MCF 10A (cell line): ENCODE data around the gene MIS18BP1. TPM values are rescaled to one million over a fixed set of nuclear protein-coding genes. Genes with fewer than 3 reads are reported as not detected.

ENCODE experiments used
- BruUV-seq: library from RNA; stranded (reverse); fragments of 400-500 nt; replicated peaks from 2 replicates; lab custom pipeline; 2021; lab: Mats Ljungman, UMichigan
- CTCF ChIA-PET: fragments of 300-600 bp; sonication (Branson Sonifier 250); formaldehyde crosslinking; extraction: SDS; loops from one replicate; lab custom pipeline; 2021; ENCODE audit warnings: antibody characterized with exemption, inconsistent platforms; lab: Yijun Ruan, JAX
- POLR2A ChIA-PET: fragments of 300-600, 350-650 bp; sonication (Branson Sonifier 250); formaldehyde crosslinking; extraction: SDS; loops from one replicate; lab custom pipeline; 2020; ENCODE audit warnings: antibody characterized with exemption, inconsistent platforms; lab: Yijun Ruan, JAX
- DNase-seq: peaks from one replicate; pipeline ENCODE4 v3.0.0-alpha.2; 2018; ENCODE audit not compliant: unreplicated experiment
- H3K27ac Mint-ChIP-seq: one replicate; pipeline ENCODE4 v1.8.0; 2022; ENCODE audit warnings: mild to moderate bottlenecking, low read depth, mixed read lengths; ENCODE audit not compliant: unreplicated experiment
- H3K27me3 Mint-ChIP-seq: one replicate; pipeline ENCODE4 v1.8.0; 2022; ENCODE audit warnings: mixed read lengths; ENCODE audit not compliant: insufficient read depth, unreplicated experiment
- H3K36me3 Mint-ChIP-seq: one replicate; pipeline ENCODE4 v1.8.0; 2022; ENCODE audit warnings: mild to moderate bottlenecking, moderate library complexity, mixed read lengths; ENCODE audit not compliant: insufficient read depth, unreplicated experiment
- H3K4me1 Mint-ChIP-seq: one replicate; pipeline ENCODE4 v1.8.0; 2022; ENCODE audit warnings: mixed read lengths; ENCODE audit not compliant: insufficient read depth, unreplicated experiment
- H3K4me3 Mint-ChIP-seq: one replicate; pipeline ENCODE4 v1.8.0; 2022; ENCODE audit warnings: mild to moderate bottlenecking, moderate library complexity, mixed read lengths; ENCODE audit not compliant: unreplicated experiment
- H3K9me3 Mint-ChIP-seq: one replicate; pipeline ENCODE4 v1.8.0; 2022; ENCODE audit warnings: mixed read lengths; ENCODE audit not compliant: unreplicated experiment
- CTCF ChIP-seq: fragments of 200-600 bp; IDR thresholded peaks from one replicate; pipeline ENCODE4 v1.8.0; 2022; ENCODE audit warnings: antibody characterized with exemption, mild to moderate bottlenecking; ENCODE audit not compliant: unreplicated experiment
- intact Hi-C: fragments of 100-400 bp; cut with micrococcal nuclease; formaldehyde crosslinking; loops from 2 replicates; pipeline ENCODE4 v1.14.1; 2022
- total RNA-seq: library from RNA; stranded (reverse); gene quantifications from 2 replicates; pipeline ENCODE4 v1.2.3, GENCODE V29; 2022

MIS18BP1 gene
- total RNA-seq, 1 experiment from 2014 or later = 31.6 TPM

DNA sequence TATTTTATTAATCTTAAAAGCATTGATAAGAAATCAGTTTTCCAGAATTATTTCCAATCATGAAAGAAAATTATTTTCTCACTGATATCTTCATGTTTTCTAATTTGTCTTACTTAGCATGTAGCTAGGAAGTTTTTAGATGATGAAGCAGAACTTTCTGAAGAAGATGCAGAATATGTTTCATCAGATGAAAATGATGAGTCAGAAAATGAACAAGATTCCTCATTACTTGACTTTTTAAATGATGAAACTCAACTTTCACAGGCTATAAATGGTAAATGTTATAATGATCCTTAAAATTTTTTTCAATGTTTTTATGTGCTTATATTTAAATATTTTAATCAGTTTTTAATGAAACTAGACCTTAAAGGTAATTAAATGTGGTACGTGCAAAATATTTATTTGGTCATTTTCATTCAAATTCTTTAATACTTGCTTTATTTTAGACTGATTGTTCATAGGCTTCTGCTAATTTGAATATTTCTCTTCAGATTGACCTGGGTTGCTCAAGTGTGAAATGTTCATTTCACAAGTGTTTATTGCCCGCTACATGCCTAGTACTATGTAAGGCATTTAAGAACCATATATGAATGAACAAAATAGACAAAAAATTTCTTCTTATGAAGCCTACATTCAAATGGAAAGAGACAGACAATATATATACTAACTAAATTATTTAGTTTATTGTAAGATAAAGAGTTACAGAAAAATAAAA is 67.7 kb downstream of the MIS18BP1 start:
- no TSS peak for BruUV-seq
- H3K9me3 Mint-ChIP-seq = no peaks in the 10 kb centered on the region

DNA sequence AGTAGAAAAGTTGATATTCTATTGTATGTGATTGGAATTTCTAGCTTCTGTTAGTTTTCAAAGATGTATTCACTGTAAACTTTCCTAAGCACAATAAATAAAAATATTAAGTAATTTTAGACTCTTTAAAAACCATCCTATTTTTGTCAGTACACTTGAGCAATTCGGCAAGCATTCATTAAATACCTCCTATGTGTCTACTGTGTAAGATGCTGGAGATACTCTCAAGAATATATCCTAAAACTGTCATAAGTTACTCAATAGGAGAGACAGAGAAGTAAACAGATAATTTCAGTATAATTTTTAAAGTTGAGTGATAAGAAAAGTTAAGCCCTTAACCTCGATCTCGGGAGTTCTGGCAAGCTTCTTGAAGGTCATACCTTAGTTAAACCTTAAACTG is 71.2 kb downstream of the MIS18BP1 start:
- DNase-seq = no peak
- intact Hi-C loops = no loop called here
- BruUV-seq = no TSS peak
- Mint-ChIP-seq H3K4me3 (no peak overlapping the region), H3K36me3 (no peaks in the 10 kb centered on the region), H3K27ac (no peak overlapping the region), H3K4me1 (peaks cover 10% of the 10 kb centered on the region), H3K9me3 (no peaks in the 10 kb centered on the region), H3K27me3 (no peaks in the 10 kb centered on the region)
- CTCF ChIA-PET = no interaction called here
- TF ChIP-seq CTCF = no peak
- POLR2A ChIA-PET = interaction anchor here (0.7 to 1.3 kb wide), 2 partner anchors 15 to 48 kb away, joined by 3 to 5 read pairs; partner anchors contain the start of gene FKBP3

More for the DNA sequence above, 67.7 kb downstream of the MIS18BP1 start:
- no peak overlapping the region for H3K27ac Mint-ChIP-seq
- H3K36me3 Mint-ChIP-seq = peaks cover 6% of the 10 kb centered on the region
- H3K4me1 Mint-ChIP-seq = no peaks in the 10 kb centered on the region
- intact Hi-C loops = no loop called here
- ChIA-PET CTCF (no interaction called here), POLR2A (interaction anchor here (1.2 kb wide), 1 partner anchor 66 kb away, joined by 3 read pairs; no protein-coding TSS in a partner anchor)
- H3K27me3 Mint-ChIP-seq = no peaks in the 10 kb centered on the region
- DNase-seq = no peak
- H3K4me3 Mint-ChIP-seq = no peak overlapping the region
- TF ChIP-seq CTCF = no peak

DNA sequence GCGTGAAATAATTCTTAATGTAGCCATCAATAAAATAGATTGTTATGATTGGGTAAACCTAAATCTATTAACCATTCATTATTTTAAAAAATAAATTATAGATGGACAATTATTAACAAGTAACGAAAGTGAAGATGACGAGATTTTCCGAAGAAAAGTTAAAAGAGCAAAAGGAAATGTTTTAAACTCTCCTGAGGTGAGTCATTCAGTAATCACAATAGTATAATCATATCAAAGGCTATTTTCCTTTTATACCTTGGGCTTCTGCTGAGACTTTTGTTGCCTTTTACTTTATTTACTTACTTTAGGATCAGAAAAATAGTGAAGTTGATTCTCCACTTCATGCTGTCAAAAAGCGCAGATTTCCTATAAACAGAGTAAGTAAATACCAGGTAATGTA is 71.7 kb downstream of the MIS18BP1 start:
- Mint-ChIP-seq H3K9me3 (no peaks in the 10 kb centered on the region), H3K4me1 (peaks cover 10% of the 10 kb centered on the region), H3K36me3 (no peaks in the 10 kb centered on the region), H3K27me3 (no peaks in the 10 kb centered on the region), H3K4me3 (no peak overlapping the region), H3K27ac (no peak overlapping the region)
- intact Hi-C loops = no loop called here
- BruUV-seq = no TSS peak
- POLR2A ChIA-PET = interaction anchor here (1.3 kb wide), 1 partner anchor 47 kb away, joined by 5 read pairs; the partner anchor contains the start of gene FKBP3
- CTCF ChIA-PET = no interaction called here
- DNase-seq = no peak
- TF ChIP-seq CTCF = no peak

GRCh38 chr14:45177076-45177475 is 75.9 kb downstream of the MIS18BP1 start:
- no peak for TF ChIP-seq CTCF
- H3K27me3 Mint-ChIP-seq = no peaks in the 10 kb centered on the region
- H3K4me1 Mint-ChIP-seq = peaks cover 10% of the 10 kb centered on the region
- H3K27ac Mint-ChIP-seq = no peak overlapping the region
- DNase-seq = peak; percentile 93
- H3K9me3 Mint-ChIP-seq = no peaks in the 10 kb centered on the region
- CTCF ChIA-PET = interaction anchor here (2.3 kb wide), 1 partner anchor 77 kb away, joined by 7 read pairs; no protein-coding TSS in a partner anchor
- POLR2A ChIA-PET = interaction anchor here (1.7 kb wide), 1 partner anchor 30 kb away, joined by 3 read pairs; no protein-coding TSS in a partner anchor
- H3K4me3 Mint-ChIP-seq = peak overlapping the region; percentile 32
- no peaks in the 10 kb centered on the region for H3K36me3 Mint-ChIP-seq
- BruUV-seq = no TSS peak
- intact Hi-C loops = no loop called here
